GM13976 (cell line): Measurements from ENCODE around the gene OXSM.

ENCODE experiments used
- DNase-seq: peaks from one replicate; pipeline ENCODE4 v3.0.0; 2012; ENCODE audit warnings: low spot score
- CTCF ChIP-seq: IDR thresholded peaks from 2 replicates; pipeline ENCODE4 v1.5.1; 2012; ENCODE audit warnings: borderline replicate concordance, mild to moderate bottlenecking; ENCODE audit not compliant: insufficient read depth; ENCODE audit errors: extremely low read depth, missing control alignments, control extremely low read depth
- in situ Hi-C: fragments of 300-500 bp; cut with MboI; formaldehyde crosslinking; loops from one replicate; pipeline ENCODE4 v1.12.0; 2022; ENCODE audit warnings: low sequenced_read_pairs, mixed read lengths, inconsistent platforms; ENCODE audit not compliant: unreplicated experiment

OXSM gene

DNA sequence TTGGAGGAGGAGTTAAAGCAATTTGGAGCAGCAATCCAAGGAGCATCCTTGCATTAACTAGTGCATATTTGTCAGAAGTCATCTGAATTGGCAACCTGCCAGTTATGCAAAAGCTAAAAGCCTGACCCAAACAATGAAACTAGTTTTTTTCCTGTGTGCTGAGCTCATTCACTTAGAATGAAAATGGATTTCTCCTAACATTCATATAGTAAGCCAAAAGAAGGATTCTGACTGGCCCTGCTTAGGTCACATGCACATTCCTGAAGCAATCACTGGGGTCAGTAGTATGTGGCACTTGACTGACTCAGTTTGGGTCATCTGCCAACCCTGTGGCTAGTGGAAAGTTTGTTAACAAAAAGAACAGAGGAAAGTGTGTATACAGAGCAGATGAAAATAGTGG lies 30.5 kb downstream of the OXSM start:
- no peak for TF ChIP-seq CTCF
- in situ Hi-C loops: no loop called here
- no peak for DNase-seq

GRCh38 chr3:25820816-25821486 lies 31.1 kb downstream of the OXSM start:
- TF ChIP-seq CTCF: no peak
- in situ Hi-C loops: no loop called here
- DNase-seq: no peak

DNA sequence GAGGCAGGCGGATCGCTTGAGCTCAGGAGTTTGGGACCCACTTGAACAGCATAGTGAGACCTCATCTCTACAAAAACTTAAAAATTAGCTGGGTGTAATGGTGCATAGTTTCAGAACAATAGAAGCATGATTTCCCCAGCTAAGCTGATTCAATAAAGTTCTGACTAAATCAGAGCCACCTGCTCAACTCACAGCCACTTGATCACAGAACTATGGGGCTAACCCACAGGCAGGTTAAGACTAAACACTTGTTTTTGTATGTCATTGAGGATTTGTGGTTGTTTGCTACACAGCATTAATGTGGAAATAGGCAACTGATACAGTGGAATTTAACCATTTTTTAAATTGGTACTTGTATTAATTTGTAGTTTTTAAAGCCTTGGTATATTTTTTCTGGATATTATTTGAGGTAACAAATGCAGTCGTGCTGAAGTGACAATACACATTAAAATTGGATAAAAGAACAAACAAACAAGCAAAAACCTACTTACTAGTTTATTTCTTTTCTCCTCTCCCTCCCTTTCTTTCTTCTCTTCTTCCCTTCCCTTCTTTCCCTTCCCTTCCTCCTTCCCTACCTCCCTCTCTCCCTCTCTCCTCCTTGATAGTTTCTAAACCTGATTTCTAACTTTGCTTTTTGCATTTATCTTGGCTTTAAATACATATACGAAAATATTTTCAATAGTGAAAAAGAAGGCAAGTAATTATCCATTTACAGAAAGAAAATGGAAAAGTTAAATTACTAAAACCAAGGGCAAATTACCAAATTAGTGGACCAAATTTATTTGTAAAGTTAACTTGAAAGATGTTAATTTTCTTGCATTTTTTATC lies 32.1 kb downstream of the OXSM start:
- in situ Hi-C loops: no loop called here
- DNase-seq: no peak
- no peak for TF ChIP-seq CTCF

DNA sequence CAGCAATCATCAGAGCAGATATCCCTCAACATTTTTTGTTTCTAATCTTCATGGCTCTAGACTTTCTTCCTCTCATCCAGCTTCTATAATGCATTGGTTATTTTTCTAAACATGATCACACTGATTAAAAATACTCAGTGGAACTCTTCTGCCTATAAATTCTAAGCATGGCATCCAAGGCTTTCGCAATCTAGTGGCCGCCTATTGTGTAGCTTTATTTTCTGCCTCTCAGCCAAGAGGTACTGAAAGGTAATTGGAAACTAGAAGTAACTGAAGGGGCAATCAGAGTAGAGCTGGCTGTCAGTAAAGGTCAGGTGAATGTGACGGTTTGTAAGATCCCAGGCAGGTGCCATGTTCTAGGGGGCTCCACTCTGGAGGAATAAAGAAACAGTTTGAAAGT lies 33.4 kb downstream of the OXSM start:
- in situ Hi-C loops: no loop called here
- no peak for TF ChIP-seq CTCF
- DNase-seq: no peak

DNA sequence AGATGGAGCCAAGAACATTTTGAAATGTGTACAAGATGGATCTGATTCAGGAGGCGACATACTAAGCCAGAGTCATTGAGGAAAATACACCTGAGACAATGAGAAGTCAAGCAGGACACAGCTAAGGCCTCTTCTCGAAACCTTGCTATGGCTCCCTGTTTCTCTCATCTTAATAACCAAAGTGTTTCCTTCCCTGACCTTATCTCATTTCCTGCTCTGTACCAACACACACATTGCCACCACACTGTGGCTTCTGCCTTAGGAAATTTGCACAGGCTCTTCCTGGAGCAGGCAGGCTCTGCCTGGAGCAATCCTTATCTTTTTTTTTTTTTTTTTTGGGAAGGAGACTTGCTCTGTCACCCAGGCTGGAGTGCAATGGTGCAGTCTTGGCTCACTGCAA lies 36.6 kb downstream of the OXSM start:
- no peak for TF ChIP-seq CTCF
- in situ Hi-C loops: no loop called here
- no peak for DNase-seq

DNA sequence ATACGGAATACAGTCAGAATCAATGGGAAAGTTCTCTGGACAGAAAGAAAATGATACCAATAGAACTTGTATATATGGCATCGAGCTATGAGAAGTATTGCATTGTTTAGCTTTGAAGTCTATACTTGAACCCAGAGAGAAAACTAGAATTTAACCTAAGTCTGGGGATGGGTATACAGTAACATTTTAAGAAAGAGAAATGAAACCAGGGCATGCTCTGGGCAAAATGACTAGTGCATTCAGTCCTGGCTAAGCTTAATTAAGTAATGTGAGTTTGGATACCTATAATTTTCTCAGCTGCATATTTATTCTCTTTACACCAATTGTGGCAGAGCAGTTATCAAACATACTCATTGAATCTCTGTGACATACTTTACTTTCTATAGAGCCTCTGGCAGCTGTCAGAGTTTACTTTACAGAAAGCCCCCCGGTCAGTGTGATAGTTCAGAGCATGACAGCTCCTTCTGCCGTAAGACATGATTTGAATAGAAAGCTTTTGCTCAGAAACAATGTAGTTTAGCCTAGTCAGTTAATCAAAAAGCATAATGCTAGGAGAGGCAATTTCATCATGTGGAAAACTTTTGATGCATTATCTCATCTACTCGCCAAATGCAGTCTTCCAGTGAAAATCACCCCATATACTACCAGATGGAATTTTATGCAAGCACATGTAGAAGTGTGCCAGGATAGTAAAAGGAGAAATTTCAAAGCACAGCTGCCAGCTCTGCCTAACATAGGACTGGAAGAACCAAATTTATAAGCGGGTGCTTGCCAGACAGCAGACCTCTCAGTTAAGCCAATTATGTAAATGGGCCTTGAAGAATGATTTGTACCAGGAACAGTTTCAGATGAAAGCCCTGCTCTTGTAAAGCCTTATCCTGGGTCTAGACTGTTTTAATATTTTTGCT lies 40.7 kb downstream of the OXSM start:
- no peak for TF ChIP-seq CTCF
- DNase-seq: no peak
- in situ Hi-C loops: no loop called here
